Effector memory CD8-positive, alpha-beta T cell (primary cell): ENCODE measurements around the gene FAAP20.
"Not testable (repeated sequence)": the region's sequence is repeated elsewhere in the genome, so short reads cannot be mapped to it uniquely, and the experiment has no call there.

Experiments used
- ATAC-seq: fragments of 150-1000 bp; cut with Tn5 transposase; replicated peaks from 2 replicates; pipeline ENCODE4 v1.10.0; 2021; ENCODE audit warnings: mild to moderate bottlenecking, moderate library complexity
- DNase-seq, 3 experiments: peaks; one replicate each; pipeline ENCODE4 v3.0.0; 2021
- H3K27ac Mint-ChIP-seq, 2 donors: one replicate each; pipeline ENCODE4 v1.8.0; 2022; ENCODE audit warnings: mild to moderate bottlenecking in 2 of 2, mixed read lengths in 2 of 2, moderate library complexity in 2 of 2
- H3K27me3 Mint-ChIP-seq, 2 donors: one replicate each; pipeline ENCODE4 v1.8.0; 2022; ENCODE audit warnings: mixed read lengths in 2 of 2
- H3K36me3 Mint-ChIP-seq: one replicate; pipeline ENCODE4 v1.8.0; 2022; ENCODE audit warnings: mild to moderate bottlenecking, moderate library complexity, mixed read lengths; ENCODE audit not compliant: insufficient read depth
- H3K4me1 Mint-ChIP-seq, 2 donors: one replicate each; pipeline ENCODE4 v1.8.0; 2022; ENCODE audit warnings: low read depth in 2 of 2, mixed read lengths in 2 of 2
- H3K4me3 Mint-ChIP-seq, 2 donors: one replicate each; pipeline ENCODE4 v1.8.0; 2022; ENCODE audit warnings: mild to moderate bottlenecking in 2 of 2, mixed read lengths in 2 of 2, moderate library complexity in 2 of 2
- H3K9me3 Mint-ChIP-seq, 2 donors: one replicate each; pipeline ENCODE4 v1.8.0; 2022; ENCODE audit warnings: mixed read lengths in 2 of 2

Gene FAAP20

DNA sequence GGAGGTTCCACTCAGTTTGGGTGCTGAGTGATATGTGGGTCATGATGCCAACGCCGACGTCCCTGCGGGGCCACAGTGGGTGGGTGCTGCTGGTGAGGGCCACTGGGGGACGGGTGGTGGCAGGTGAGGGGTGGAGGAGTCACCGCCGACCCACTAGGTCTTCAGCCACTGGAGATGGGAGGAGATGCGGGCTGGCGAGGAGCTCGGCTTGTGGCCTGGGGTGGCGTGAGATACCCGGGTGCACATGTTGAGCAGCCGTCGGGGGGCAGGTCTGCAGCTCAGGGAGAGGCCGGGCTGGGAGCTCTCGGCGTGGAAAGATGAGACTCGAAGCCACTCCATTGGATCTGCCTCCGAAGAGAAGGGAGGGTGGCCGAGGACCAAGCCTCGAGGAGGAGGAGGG, 40.5 kb downstream of the FAAP20 start:
- Mint-ChIP-seq H3K36me3 (peaks cover 10% of the 10 kb centered on the region), H3K4me1 (peaks cover 5 to 9% of the 10 kb centered on the region in 2 donors), H3K9me3 (peaks cover 0 to 8% of the 10 kb centered on the region in 2 donors), H3K4me3 (no peak overlapping the region), H3K27me3 (no peaks in the 10 kb centered on the region), H3K27ac (no peak overlapping the region)
- DNase-seq (no peak), ATAC-seq (no peak)

DNA sequence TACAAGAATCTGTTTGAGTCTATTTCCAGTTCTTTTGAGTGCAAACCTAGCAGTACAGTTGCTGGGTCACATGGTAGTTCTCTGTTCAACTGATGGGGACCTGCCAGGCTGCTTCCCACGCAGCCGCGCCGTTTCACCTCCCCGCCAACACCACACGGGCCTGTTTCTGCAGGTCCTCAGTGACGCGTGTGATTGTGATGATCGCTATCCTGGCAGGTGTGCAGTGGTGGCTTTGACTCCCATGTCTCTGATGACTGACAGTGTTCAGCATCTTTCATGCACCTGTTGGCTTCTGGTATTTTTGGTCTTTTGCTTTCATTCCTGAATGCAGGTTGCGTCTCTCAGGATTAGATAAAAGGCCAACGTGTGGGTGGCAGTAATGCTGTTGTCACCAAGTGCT, 41.6 kb downstream of the FAAP20 start:
- peak overlapping the region in 1 of 2 donors; percentile 35 for H3K4me3 Mint-ChIP-seq
- DNase-seq (no peak), ATAC-seq (no peak)
- peaks cover 10% of the 10 kb centered on the region for H3K36me3 Mint-ChIP-seq
- peaks cover 5 to 9% of the 10 kb centered on the region in 2 donors for H3K4me1 Mint-ChIP-seq
- peaks cover 0 to 8% of the 10 kb centered on the region in 2 donors for H3K9me3 Mint-ChIP-seq
- H3K27me3 Mint-ChIP-seq = no peaks in the 10 kb centered on the region
- H3K27ac Mint-ChIP-seq = no peak overlapping the region

DNA sequence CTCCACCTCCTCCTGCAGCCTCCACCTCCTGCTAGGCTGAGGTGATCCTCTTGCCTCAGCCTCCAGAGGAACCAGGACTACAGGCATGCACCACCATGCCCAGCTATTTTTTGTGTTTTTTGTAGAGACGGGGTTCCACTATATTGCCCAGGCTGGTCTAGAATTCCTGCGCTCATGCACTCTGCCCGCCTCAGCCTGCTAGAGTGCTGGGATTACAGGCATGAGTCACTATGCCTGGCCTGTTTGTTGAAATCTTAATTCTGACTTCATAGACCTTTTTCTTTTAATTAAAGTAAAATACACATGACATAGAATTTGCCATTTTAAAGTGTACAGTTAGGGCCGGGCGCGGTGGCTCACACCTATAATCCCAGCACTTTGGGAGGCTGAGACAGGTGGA, 42.7 kb downstream of the FAAP20 start:
- peaks cover 6% of the 10 kb centered on the region for H3K36me3 Mint-ChIP-seq
- H3K4me1 Mint-ChIP-seq = peaks cover 5 to 9% of the 10 kb centered on the region in 2 donors
- peaks cover 0 to 8% of the 10 kb centered on the region in 2 donors for H3K9me3 Mint-ChIP-seq
- H3K4me3 Mint-ChIP-seq = no peak overlapping the region
- ATAC-seq (no peak), DNase-seq (no peak)
- peak overlapping the region in 1 of 2 donors; percentile 41 for H3K27ac Mint-ChIP-seq
- H3K27me3 Mint-ChIP-seq = no peaks in the 10 kb centered on the region

GRCh38 chr1:2151252-2151651, 43.3 kb downstream of the FAAP20 start:
- H3K4me3 Mint-ChIP-seq = no peak overlapping the region
- no peak for ATAC-seq
- peaks cover 5 to 9% of the 10 kb centered on the region in 2 donors for H3K4me1 Mint-ChIP-seq
- H3K9me3 Mint-ChIP-seq = peaks cover 0 to 8% of the 10 kb centered on the region in 2 donors
- H3K27ac Mint-ChIP-seq = peak overlapping the region in 1 of 2 donors; percentile 41
- no peak for DNase-seq
- H3K36me3 Mint-ChIP-seq = peaks cover 6% of the 10 kb centered on the region
- H3K27me3 Mint-ChIP-seq = no peaks in the 10 kb centered on the region

- peaks cover 0 to 8% of the 10 kb centered on the region in 2 donors for H3K9me3 Mint-ChIP-seq
- no peak overlapping the region for H3K4me3 Mint-ChIP-seq
- peaks cover 6% of the 10 kb centered on the region for H3K36me3 Mint-ChIP-seq
- ATAC-seq = no peak
- peaks cover 5 to 9% of the 10 kb centered on the region in 2 donors for H3K4me1 Mint-ChIP-seq
- H3K27me3 Mint-ChIP-seq = no peaks in the 10 kb centered on the region
- H3K27ac Mint-ChIP-seq = peak overlapping the region in 1 of 2 donors; percentile 37
- DNase-seq = no peak
Observed at GRCh38 chr1:2150801-2151200, 43.8 kb downstream of the FAAP20 start.

GRCh38 chr1:2148691-2149090, 45.9 kb downstream of the FAAP20 start:
- Mint-ChIP-seq H3K27me3 (no peaks in the 10 kb centered on the region), H3K9me3 (no peaks in the 10 kb centered on the region), H3K36me3 (peaks cover 10% of the 10 kb centered on the region), H3K4me3 (no peak overlapping the region), H3K4me1 (peaks cover 0 to 7% of the 10 kb centered on the region in 2 donors), H3K27ac (no peak overlapping the region)
- ATAC-seq = peak; percentile 85
- peak; percentile 49 to 64 (median 63) for DNase-seq

DNA sequence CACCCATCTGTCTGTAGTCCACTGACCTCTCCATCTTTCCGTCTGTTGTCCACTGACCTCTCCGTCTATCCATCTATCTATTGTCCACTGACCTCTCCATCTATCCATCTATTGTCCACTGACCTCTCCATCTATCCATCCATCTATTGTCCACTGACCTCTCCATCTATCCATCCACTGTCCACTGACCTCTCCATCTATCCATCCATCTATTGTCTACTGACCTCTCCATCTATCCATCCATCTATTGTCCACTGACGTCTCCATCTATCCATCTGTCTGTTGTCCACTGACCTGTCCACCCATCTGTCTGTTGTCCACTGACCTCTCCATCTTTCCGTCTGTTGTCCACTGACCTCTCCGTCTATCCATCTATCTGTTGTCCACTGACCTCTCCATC, 46.7 kb downstream of the FAAP20 start:
- H3K27me3 Mint-ChIP-seq, H3K27ac Mint-ChIP-seq, H3K4me3 Mint-ChIP-seq, H3K9me3 Mint-ChIP-seq, H3K4me1 Mint-ChIP-seq, ATAC-seq, DNase-seq: not testable (repeated sequence)
- H3K36me3 Mint-ChIP-seq = peaks cover 10% of the 10 kb centered on the region

DNA sequence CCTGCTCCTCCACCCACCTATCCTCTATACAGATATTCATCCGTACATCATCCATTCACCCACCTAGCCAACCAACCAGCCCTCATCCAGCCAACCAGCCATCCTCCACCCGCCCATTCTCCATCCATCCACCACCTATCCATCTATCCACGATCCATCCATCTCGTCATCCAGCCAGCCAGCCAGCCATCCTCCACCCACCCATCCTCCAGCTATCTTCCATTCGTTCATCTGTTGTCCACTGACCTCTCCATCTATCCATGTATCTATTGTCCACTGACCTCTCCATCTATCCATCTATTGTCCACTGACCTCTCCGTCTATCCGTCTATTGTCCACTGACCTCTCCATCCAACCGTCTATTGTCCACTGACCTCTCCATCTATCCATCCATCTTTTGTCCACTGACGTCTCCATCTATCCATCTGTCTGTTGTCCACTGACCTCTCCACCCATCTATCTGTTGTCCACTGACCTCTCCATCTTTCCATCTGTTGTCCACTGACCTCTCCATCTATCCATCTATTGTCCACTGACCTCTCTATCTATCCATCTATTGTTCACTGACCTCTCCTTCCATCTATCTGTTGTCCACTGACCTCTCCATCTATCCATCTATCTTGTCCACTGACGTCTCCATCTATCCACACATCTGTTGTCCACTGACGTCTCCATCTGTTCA, 47.6 kb downstream of the FAAP20 start:
- no peak for DNase-seq
- no peak for ATAC-seq
- Mint-ChIP-seq H3K4me1 (peaks cover 0 to 2% of the 10 kb centered on the region in 2 donors), H3K4me3 (no peak overlapping the region), H3K27ac (no peak overlapping the region), H3K27me3 (no peaks in the 10 kb centered on the region), H3K36me3 (peaks cover 10% of the 10 kb centered on the region), H3K9me3 (no peaks in the 10 kb centered on the region)

DNA sequence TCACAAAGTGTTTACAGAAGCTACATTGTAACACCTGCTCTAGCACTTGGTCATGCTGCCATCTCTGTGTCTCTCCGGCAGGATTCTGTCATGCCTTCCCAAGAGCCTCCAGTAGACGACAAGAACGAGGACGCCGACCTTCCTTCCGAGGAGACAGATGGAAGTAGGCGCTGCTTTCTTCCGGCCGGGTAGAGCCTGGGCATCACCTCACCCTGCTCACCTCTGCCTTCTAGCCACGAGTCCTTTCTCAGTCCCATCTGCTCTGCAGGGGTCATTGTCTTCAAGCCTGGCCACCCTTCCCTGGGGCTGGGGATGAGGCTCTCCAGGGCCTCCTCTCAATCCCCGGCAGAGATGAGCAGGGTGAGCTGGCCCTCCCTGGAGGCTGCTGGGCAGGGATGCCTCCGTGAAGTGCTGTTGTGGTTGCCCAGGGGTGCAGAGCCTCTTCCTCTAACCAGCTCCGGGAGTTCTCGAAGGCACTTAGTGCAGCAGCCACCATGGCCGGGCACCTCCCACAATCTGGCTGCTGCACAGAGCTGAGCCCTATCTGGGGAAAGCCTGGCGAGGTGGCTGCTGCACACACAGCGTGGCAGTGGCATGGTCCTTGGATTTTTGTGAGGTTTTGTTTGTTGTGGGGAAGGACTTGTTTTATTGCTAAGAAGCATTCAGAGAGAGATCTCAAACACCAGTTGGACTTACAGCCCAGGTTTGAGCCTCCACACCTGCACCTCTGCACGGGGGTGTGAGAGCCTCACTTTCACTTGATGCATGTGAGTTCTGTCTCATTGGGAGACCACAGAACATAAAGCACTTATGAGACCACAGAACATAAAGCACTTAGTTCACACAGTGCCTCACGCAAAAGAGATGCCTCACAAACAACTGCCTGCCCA, 48.4 kb downstream of the FAAP20 start:
- no peak overlapping the region for H3K27ac Mint-ChIP-seq
- no peaks in the 10 kb centered on the region for H3K27me3 Mint-ChIP-seq

GRCh38 chr1:2144501-2145090, 50.0 kb downstream of the FAAP20 start:
- no peak overlapping the region for H3K4me3 Mint-ChIP-seq
- DNase-seq (no peak), ATAC-seq (no peak)
- H3K27me3 Mint-ChIP-seq = no peaks in the 10 kb centered on the region
- H3K36me3 Mint-ChIP-seq = peaks cover 10% of the 10 kb centered on the region
- peaks cover 0 to 6% of the 10 kb centered on the region in 2 donors for H3K4me1 Mint-ChIP-seq
- no peaks in the 10 kb centered on the region for H3K9me3 Mint-ChIP-seq
- H3K27ac Mint-ChIP-seq = no peak overlapping the region

More for the DNA sequence above, 48.4 kb downstream of the FAAP20 start:
- peak in 1 of 3 experiments; percentile 27 for DNase-seq
- peak; percentile 54 for ATAC-seq
- peaks cover 0 to 2% of the 10 kb centered on the region in 2 donors for H3K4me1 Mint-ChIP-seq
- H3K9me3 Mint-ChIP-seq = no peaks in the 10 kb centered on the region
- H3K36me3 Mint-ChIP-seq = peaks cover 10% of the 10 kb centered on the region
- no peak overlapping the region for H3K4me3 Mint-ChIP-seq

DNA sequence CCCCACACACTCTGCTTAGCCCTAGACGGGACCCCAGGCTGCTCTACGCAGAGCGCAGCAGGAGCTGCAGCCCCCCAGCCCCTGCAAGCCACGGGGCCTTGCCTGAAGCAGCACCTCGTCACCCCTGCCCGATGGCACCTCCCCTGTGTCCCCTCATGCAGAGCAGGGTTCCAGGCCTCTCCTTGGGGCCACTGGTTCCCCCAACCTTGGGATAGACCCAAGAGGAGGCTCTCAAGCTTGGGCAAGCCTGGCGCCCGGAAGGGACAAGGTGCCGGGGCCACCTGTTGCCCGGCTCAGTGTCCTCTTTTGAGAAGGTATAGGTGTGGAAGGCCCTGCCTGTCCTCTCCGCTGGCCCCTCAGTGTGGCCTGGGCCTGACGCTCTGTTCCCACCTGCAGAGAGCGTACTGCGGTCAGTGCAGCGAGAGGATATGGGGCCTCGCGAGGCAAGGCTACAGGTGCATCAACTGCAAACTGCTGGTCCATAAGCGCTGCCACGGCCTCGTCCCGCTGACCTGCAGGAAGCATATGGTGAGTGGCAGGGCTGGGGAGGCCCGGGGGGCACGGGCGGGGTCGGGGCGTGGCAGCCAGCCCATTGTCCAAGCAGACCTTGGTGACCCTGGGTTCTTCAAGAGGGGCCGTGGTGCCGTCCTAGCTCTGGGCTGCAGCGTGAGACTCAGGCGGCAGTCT, 50.6 kb downstream of the FAAP20 start:
- no peak for ATAC-seq
- H3K9me3 Mint-ChIP-seq = no peaks in the 10 kb centered on the region
- DNase-seq = no peak
- H3K27me3 Mint-ChIP-seq = no peaks in the 10 kb centered on the region
- H3K4me3 Mint-ChIP-seq = no peak overlapping the region
- peaks cover 9% of the 10 kb centered on the region for H3K36me3 Mint-ChIP-seq
- peaks cover 0 to 6% of the 10 kb centered on the region in 2 donors for H3K4me1 Mint-ChIP-seq
- H3K27ac Mint-ChIP-seq = no peak overlapping the region

DNA sequence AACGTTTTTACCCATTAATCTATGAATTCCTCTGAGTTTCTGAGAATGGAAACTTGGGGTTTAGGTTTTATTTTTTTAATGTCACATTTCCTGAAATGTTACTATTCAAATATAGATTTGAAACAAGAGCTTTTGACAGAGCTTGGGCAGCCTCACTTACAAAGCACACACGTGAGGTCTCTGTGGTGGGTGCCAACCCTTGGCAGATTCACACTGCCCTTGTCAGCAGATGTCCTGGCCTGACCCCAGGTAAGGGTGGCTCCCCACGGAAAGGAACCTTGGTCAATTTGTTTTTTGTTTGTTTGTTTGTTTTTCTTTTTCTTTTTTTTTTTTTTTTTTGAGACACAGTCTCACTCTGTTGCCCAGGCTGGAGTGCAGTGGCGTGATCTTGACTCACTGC, 53.5 kb downstream of the FAAP20 start:
- DNase-seq (no peak), ATAC-seq (no peak)
- H3K27ac Mint-ChIP-seq = no peak overlapping the region
- H3K36me3 Mint-ChIP-seq = peaks cover 11% of the 10 kb centered on the region
- H3K27me3 Mint-ChIP-seq = no peaks in the 10 kb centered on the region
- H3K9me3 Mint-ChIP-seq = no peaks in the 10 kb centered on the region
- H3K4me3 Mint-ChIP-seq = no peak overlapping the region
- peaks cover 0 to 21% of the 10 kb centered on the region in 2 donors for H3K4me1 Mint-ChIP-seq
